Measurements from ENCODE around the gene FLACC1.
A peak's percentile ranks its signal among the peaks of the same experiment; 100 is the strongest.

The FLACC1 gene

DNA sequence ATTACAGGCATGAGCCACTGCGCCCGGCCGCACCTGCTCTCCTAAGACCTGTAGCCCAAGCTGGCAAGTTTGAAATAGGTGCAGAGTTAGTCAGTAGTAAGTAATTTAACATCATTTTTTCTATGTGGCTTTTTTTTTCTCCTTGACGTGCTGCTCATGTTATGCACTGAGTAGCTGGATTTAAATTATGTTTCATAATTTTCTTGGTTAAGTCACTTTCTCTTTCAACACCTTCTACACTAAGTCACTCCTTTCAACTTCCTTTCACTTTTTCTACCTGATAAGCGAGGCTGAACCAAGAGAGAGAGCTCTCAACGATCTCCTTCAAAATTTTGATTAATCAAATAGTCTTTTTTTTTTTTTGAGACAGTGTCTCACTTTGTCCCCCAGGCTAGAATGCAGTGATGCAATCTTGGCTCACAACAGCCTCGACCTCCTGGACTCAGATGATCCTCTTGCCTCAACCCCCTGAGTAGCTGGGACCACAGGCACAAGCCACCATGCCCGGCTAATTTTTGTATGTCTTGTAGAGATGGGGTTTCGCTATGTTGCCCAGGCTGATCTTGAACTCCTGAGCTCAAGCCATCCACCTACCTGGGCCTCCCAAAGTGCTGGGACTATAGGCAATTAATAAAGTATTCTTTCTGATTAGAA is 83.7 kb downstream of the FLACC1 start:
- DNase-seq, result no peak

GRCh38 chr2:201271917-201272316 is 85.2 kb downstream of the FLACC1 start:
- no peak for DNase-seq

DNA sequence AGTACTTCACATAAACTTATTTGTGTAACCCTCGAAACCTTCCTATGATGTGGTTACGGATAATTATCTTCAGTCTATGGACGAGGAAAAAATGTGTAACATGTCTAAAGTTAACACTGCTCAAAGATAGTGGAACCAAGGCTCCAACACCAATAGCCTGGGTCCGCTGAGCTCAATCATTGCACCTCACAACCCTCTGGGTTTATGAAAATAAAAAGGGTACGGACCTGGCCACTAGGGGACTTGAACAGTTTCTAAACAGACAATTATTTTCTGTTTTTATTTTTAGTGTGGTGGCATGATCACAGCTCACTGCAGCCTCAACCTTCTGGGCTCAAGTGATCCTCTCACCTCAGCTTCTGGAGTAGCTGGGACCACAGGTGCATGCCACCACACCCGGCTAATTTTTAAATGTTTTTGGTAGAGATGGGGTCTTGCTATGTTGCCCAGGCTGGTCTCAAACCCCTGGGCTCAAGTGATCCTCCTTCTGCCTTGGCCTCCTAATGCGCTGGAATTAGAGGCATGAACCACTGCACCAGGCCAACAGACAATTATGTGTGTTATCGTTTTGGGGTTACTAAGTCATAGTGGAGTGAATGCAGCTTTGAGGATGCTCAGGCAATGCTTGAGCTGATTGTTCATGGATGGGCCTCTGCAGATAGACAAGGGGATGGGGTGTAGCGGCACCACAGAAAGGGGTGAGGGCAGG is 86.7 kb downstream of the FLACC1 start:
- DNase-seq, result no peak

DNA sequence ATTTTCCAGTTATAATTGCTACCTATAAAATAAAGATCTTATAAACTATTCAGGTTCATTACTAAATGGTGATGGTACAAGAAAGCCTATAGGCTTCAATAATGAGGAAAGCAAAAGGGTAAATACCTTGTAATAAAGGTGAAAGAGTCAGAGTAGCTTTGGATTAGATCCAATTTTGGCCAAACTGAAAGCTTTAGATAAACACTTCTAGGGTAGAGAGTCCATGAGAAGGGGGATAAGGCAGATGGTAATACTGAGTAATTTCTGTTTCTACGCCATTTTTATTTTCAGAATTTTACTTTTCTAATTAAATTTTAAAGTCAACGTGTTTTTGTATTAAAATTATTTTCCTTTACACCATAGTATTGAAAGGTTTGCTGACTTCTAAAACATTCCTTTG is 87.4 kb downstream of the FLACC1 start:
- DNase-seq, result no peak

DNA sequence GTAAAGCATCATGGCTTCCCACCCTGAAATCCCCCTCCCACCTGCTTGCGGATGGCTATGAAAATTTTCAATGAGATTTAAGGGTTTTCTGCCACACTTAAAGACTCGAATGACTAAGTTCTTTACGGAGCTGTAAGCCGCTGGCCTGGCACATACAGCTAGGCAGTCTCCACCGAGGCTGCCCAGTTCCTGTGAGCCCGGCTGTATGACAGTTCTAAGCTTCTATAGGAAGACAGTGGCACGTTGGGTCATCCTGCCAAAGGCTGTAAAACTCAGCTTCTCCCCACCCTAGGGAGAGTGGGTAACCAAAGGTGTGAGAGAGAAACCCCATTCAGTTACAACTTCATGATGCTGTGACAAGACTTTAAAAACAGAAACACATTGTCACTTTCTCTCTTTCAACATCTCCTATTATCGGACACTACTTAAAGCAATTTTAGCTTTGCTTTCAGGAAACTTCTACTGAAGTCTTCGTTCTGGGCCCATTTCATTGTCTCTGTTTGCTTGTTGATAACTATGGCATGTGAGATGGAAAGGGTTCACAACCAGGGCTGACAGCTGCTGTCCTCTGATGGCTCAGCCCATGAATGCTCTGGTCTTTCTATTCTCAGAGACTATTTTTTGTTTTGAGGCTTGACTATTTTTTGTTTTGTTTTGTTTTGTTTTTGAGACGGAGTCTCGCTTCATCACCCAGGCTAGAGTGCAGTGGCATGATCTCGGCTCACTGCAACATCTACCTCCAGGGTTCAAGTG is 89.7 kb downstream of the FLACC1 start:
- DNase-seq, result no peak

DNA sequence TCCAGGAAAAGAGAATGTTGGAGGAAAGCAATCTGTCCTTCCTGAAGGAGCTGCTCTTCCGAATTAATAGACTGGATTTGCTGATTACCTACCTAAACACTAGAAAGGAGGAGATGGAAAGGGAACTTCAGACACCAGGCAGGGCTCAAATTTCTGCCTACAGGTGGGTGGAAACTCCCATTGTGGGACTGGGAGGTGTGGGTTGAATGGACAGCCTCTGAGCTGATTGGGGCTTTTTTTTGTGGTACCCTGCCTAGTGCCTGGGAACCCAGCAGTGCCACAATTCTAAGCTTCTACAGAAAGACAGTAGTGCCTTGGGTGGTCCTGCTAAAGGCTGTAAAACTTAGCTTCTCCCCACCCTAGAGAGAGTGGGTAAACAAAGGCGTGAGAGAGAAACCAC is 90.5 kb downstream of the FLACC1 start:
- no peak for DNase-seq

DNA sequence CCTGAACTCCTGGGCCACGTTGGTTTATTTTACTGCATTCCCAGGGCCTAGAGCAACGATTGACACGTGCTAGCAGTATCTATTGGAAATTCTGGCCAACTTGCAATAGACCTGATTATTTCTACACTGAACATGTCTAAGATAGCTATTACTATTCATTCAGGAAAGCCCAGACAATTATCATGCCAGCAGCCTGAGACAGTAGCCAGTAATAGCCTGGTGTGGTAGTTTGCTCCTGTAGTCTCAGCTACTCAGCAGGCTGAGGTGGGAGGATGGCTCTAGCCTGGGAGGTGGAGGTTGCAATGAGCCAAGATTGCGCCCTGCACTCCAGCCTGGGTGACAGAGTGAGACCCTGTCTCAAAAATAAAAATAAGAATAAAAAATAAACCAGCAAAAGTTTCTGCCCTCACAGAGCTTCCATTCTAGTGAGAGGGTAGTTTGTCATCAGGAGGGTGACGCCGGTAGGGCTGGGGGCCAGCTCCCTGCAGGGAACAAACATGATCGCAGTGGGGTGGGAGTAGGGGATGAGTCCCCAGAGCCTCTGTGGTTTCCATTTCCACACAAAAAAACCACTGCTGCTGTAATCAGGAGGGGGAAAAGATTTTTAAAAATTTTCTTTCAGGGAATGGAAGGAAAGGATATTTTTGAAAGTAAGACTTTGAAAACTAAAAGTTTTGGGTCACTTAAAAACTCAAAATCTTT is 92.5 kb downstream of the FLACC1 start:
- no peak for DNase-seq

DNA sequence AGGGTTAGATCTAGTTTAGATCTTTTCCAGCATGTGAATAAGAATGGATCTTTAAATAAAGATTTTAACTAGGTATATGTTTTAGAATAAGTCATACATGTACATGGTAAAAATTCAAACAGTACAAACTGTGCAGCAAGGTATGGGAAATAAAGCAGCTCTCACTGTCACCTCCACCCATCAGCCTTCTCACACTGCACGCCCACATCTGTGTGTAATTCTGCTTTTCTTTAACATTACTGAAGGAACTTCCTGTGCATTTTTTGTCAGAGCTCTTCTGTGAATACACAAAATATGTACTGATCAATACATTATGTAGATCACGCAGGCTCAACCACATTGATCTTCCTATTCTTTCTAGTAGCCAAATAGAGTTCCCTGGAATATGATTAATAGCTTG is 93.4 kb downstream of the FLACC1 start:
- DNase-seq, result peak in 1 of 6 experiments; percentile 6

GRCh38 chr2:201262718-201263117 is 94.4 kb downstream of the FLACC1 start:
- DNase-seq, result peak in 2 of 6 experiments; percentile 17 to 30

DNA sequence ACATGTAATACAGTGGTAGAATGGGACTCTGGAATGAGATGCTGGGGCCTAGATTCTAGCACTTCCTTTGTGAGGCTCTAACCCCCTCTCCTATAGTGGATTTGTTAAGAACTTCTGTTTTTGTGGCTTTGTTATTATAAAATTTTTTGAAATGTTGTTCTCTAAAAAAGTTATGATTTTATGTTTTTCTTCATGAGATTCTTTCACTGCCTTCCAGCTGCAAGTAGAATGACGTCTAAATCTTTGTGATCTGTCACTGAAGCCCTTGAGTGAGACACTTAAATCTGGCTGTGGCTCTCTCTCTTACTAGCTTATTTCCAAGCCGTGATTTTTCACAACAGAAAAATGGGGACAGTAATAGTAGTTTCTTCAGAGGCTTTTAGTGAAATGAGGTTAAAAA is 95.2 kb downstream of the FLACC1 start:
- peak in 3 of 6 experiments; percentile 33 to 53 (median 46) for DNase-seq

DNA sequence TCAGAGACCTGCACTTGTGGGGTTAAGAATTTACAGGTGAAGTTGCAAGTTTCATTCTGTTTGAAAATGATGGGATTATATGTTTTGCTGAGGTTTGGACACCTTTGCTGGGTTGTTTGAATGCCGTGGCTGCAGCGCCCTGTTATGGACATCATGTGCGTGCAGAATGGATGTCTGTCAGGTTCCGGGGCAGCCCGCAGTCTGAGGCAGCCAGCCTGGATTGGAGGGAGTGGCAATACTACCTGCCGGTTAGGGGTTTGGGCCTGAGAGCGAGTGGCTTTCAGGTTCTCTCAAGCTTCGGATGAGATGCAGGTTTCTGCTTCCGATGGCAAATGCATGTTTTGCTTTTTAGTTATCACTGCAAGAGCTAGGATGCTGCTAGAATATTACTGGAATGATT is 95.7 kb downstream of the FLACC1 start:
- DNase-seq, result peak in 4 of 6 experiments; percentile 21 to 53 (median 32)

DNA sequence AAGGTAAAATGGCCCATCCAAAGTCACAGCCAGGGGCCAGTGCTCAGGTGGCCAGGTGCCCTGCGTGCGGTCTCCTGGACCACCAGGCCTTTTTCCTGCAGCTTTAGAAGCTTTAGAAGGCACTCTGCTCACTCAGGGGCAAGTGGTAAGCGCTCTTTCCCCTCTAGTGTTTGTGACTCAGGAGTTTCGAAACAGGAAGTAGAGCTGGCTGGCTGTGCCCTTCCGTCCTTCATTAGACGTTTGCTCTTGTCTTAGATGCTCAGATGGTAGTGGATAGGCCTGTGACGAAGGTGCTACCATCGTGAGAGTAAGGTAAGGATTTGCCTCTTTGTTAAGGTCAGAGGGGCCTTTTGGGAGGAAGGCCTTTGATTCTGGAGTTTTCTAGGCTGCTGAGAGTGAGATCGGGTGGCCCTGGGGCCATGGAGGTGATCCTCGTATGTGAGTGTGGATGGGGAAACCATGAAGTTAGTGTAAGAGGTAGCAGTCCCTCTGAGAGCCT is 96.8 kb downstream of the FLACC1 start, which contains the start of gene CASP8:
Gene CASP8, plus strand, starts transcription at position 235 of the 499 bp plus-strand sequence. CDS start 5,951 bp downstream, outside the sequence.
- peak; percentile 25 to 62 (median 53) for DNase-seq

DNA sequence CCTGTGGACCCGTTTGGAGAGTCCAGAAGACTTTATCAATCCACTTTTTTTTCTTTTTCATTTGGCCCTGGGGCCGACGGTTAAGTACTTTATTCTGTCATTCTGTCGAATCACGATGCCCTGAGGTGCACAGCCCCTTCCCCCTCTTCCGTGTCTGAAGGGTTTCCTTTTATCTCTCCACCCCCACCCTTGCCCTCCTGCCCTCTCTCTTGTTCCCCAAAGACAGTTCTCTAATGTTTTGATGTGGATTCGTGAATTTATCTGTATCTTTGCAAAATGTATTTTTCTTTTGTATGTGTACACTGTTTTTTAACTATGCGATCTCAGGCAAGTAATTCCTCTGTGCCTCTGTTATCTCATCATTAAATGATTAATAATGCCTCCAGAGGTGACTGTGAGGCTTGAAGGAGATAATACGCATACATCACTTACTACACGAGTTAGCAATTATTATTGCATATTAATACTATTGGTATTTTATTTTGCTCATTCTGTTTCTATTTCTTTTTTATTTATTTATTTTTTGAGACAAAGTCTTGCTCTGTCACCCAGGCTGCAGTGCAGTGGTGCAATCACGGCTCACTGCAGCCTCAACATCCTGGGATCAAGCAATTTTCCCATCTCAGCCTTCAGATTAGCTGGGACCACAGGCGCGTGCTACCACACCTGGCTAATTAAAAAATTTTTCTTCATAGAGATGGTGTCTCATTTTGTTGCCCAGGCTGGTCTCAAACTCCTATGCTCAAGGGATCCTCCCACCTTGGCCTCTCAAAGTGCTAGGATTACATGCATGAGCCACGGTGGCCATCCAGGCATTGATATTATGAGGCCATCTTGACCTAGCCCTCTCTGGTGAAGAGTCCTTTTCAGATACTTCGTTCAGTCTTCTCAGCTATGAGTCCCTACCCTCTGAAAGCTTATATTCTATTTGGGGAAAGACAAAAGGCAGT is 98.2 kb downstream of the FLACC1 start:
- DNase-seq, result no peak

DNA sequence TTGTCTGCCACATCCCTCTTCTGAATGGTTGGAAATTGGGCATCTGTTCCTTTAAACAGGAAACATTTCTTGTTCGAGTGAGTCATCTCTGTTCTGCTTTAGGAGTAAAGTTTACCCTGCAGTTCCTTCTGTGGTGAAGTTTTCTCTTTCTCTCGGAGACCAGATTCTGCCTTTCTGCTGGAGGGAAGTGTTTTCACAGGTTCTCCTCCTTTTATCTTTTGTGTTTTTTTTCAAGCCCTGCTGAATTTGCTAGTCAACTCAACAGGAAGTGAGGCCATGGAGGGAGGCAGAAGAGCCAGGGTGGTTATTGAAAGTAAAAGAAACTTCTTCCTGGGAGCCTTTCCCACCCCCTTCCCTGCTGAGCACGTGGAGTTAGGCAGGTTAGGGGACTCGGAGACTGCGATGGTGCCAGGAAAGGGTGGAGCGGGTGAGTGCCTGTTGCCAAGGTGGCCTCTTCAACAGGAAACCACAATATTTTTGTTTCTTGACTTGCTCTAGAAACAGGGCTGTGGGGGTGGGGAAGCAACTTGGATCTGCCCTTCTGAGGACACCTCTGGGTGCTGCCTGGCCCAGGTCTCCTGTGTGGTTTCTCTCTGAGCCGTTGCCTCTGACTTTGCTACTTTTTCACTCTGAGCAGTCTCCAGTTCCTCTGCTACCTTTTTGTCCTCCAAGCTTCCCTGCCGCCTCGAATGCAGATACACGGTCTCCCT is 99.0 kb downstream of the FLACC1 start:
- peak; percentile 81 to 99 (median 94) for DNase-seq

DNA sequence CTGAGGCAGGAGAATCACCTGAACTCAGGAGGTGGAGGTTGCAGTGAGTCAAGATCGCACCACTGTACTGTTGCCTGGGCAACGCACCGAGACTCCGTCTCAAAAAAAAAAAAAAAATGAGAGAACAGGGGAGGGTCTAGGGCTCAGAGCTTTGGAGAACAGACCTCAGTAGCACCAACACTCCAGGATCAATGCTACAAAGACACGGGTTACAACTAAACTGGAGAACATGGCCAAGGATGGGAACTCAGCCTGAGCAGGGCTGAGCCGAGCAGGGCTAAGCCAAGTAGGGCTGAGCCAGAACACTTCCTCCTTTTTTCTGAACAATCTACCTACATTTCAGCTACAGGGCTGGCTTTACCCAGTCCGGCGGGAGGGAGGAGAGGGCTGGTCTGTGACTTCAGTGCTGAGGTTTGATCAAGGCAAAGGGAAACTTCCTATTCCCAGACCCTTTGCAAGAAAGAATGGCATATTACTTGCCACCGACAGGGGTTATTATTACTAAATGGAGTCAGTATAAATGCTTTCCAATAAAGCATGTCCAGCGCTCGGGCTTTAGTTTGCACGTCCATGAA is 99.7 kb downstream of the FLACC1 start:
- DNase-seq, result peak; percentile 49 to 81 (median 68)

- no peak for DNase-seq
Observed at GRCh38 chr2:201256082-201256481, 101.1 kb downstream of the FLACC1 start.

DNA sequence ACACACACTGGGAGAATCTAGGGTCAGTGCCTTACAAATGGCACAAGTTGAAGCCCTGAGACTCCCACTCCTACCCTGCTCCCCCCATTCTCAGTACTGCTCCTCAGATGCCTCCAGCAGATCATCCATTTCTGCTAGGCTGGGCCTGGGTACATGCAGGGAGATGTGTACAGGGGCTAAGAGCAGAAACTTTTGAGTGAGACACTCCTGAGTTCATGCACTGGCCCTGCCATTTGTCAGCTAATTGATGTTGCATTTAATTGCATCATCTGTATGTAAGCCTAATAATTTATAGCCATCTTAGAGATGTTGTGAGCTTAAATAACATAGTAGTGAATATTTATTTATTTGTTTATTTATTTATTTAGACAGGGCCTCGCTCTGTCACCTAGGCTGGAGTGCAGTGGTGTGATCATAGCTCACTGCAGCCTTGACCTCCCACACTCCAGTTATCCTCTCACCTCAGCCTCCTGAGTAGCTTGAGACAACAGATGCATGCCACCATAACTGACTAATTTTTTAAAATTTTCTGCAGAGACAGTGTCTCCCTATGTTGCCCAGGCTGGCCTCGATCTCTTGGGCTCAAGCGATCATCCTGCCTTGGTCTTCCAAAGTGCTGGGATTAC is 101.6 kb downstream of the FLACC1 start:
- no peak for DNase-seq

- no peak for DNase-seq
Observed at GRCh38 chr2:201254081-201254730, 102.9 kb downstream of the FLACC1 start.

- DNase-seq, result no peak
Observed at GRCh38 chr2:201250741-201251140, 106.4 kb downstream of the FLACC1 start.

GRCh38 chr2:201249889-201250288 is 107.3 kb downstream of the FLACC1 start:
- DNase-seq, result no peak
